ENCODE measurements around the gene CCNA1. TPM values are rescaled to one million over a fixed set of nuclear protein-coding genes. Genes with fewer than 3 reads are reported as not detected.

CCNA1 gene
- total and polyA plus RNA-seq, 2 of the 13 experiments (the other 11 are each of a cell fraction or from before 2014, with no cell fraction given): not detected

- TF ChIP-seq ZNF784 (CRISPR knock-in tag; IDR thresholded peaks at IDR 0.05; ENCODE audit: borderline replicate concordance) (no peak), ARID4A (CRISPR knock-in tag; IDR thresholded peaks at IDR 0.05; ENCODE audit: borderline replicate concordance) (no peak)
Measured at GRCh38 chr13:36454987-36455386, 22.7 kb downstream of the CCNA1 start (continued).

GRCh38 chr13:36456577-36456976 lies 24.3 kb downstream of the CCNA1 start:
- no peak overlapping the region for H3K27ac ChIP-seq (ENCODE audit: extremely low read length, insufficient read depth, low read length)
- CTCF ChIA-PET (ENCODE audit: low intra/inter-chr PET ratio, low total read pairs): no interaction called here
- H3K36me3 ChIP-seq (replicated peaks in 1 of 2; ENCODE audit: control insufficient read depth in 1 of 2, insufficient read depth in 2 of 2, low read length in 2 of 2): no peaks in the 10 kb centered on the region
- intact Hi-C loops (cut with micrococcal nuclease; ENCODE audit: unreplicated experiment): no loop called here
- DNase-seq (ENCODE audit: low spot score) (no peak), ATAC-seq (no peak), FAIRE-seq (no peak)
- no peaks in the 10 kb centered on the region for H3K4me1 ChIP-seq (ENCODE audit: insufficient read depth, low read length)
- H3K27me3 ChIP-seq (ENCODE audit: control insufficient read depth in 1 of 2, insufficient read depth in 2 of 2, low read length in 2 of 2): no peaks in the 10 kb centered on the region; a peak in 1 of 5 replicates
- POLR2A ChIA-PET: no interaction called here
- no peak overlapping the region for H3K4me3 ChIP-seq (replicated peaks in 1 of 3; ENCODE audit: insufficient read depth in 1 of 3, low read depth in 2 of 3, low read length in 3 of 3)
- H3K9ac ChIP-seq (ENCODE audit: insufficient read depth, low read depth, low read length): no peak overlapping the region
- H3K4me2 ChIP-seq (ENCODE audit: low read depth, low read length): no peak overlapping the region
- no peaks in the 10 kb centered on the region for H4K20me1 ChIP-seq (ENCODE audit: insufficient read depth, low read length)
- H3K9me3 ChIP-seq (ENCODE audit: low read length): no peaks in the 10 kb centered on the region
- 2% methylated on average over 2 of the region's 2 CpGs for WGBS (ENCODE audit: low lambda C conversion rate)
- H3K79me2 ChIP-seq (ENCODE audit: insufficient read depth, low read length): no peaks in the 10 kb centered on the region
- no peak overlapping the region for H2AFZ ChIP-seq (ENCODE audit: low read length)
- TF ChIP-seq ZNF878 (CRISPR knock-in tag; IDR thresholded peaks at IDR 0.05): no peak
- TF ChIP-seq AHDC1 (CRISPR knock-in tag; IDR thresholded peaks at IDR 0.05; ENCODE audit: borderline replicate concordance): no peak
- no peak for TF ChIP-seq IKZF4 (CRISPR knock-in tag; IDR thresholded peaks at IDR 0.05; ENCODE audit: borderline replicate concordance, low read depth, not compliant biosample characterization)
- TF ChIP-seq POLR2AphosphoS5 (IDR thresholded peaks at IDR 0.05; ENCODE audit: low read depth, low read length): no peak
- no TSS peak for BruUV-seq (replicated peaks)
- in situ Hi-C loops (cut with HindIII; ENCODE audit: extremely low pct_ligation_motif_present, low pct_unique_long_range_greater_than_20kb): no loop called here

Data from HepG2 (cell line).